ENCODE results near the gene RANBP3. TPM values are rescaled to one million over a fixed set of nuclear protein-coding genes. Genes with fewer than 3 reads are reported as not detected.
"Not testable (repeated sequence)": the region's sequence is repeated elsewhere in the genome, so short reads cannot be mapped to it uniquely, and the experiment has no call there.

Gene RANBP3
- total RNA-seq, 1 experiment from 2014 or later = 89.7 TPM

GRCh38 chr19:5883157-5883873 is 94.6 kb downstream of the RANBP3 start:
- not testable (repeated sequence) for DNase-seq (ENCODE audit: low spot score)

- DNase-seq (ENCODE audit: low spot score) = no peak
Measured at GRCh38 chr19:5882421-5882968, 95.4 kb downstream of the RANBP3 start.

GRCh38 chr19:5881543-5882299 is 96.2 kb downstream of the RANBP3 start:
- no peak for DNase-seq (ENCODE audit: low spot score)

- DNase-seq (ENCODE audit: low spot score) = peak; percentile 67
Measured at GRCh38 chr19:5880604-5881078, 97.3 kb downstream of the RANBP3 start.

GRCh38 chr19:5880196-5880595 is 97.7 kb downstream of the RANBP3 start:
- no peak for DNase-seq (ENCODE audit: low spot score)

GRCh38 chr19:5877882-5878281 is 100.1 kb downstream of the RANBP3 start:
- no peak for DNase-seq (ENCODE audit: low spot score)

- no peak for DNase-seq (ENCODE audit: low spot score)
Measured at GRCh38 chr19:5877427-5877826, 100.5 kb downstream of the RANBP3 start.

GRCh38 chr19:5874496-5874895 is 103.4 kb downstream of the RANBP3 start:
- peak; percentile 78 for DNase-seq (ENCODE audit: low spot score)

- no peak for DNase-seq (ENCODE audit: low spot score)
Measured at GRCh38 chr19:5873617-5874199, 104.2 kb downstream of the RANBP3 start.

- no peak for DNase-seq (ENCODE audit: low spot score)
Measured at GRCh38 chr19:5870986-5871394, 107.0 kb downstream of the RANBP3 start.

GRCh38 chr19:5867201-5868136 is 110.5 kb downstream of the RANBP3 start:
- DNase-seq (ENCODE audit: low spot score) = no peak

Other genes starting within 250 kb of the RANBP3 start
- gene PRR22, start 193.4 kb downstream of the RANBP3 start, total RNA-seq (2014; rRNA removed; shearing (Covaris generic)) = 0.41 and 2.0 TPM in 2 replicates
- gene DUS3L, start 187.0 kb downstream of the RANBP3 start, total RNA-seq (2014; rRNA removed; shearing (Covaris generic)) = 56.0 and 76.7 TPM in 2 replicates
- gene NRTN, start 173.1 kb downstream of the RANBP3 start, total RNA-seq (2014; rRNA removed; shearing (Covaris generic)) = 1.4 TPM in 1 of 2 replicates, not detected in the other
- not detected in 2 replicates for gene FUT6, start 138.4 kb downstream of the RANBP3 start, total RNA-seq (2014; rRNA removed; shearing (Covaris generic))
- not detected in 2 replicates for gene FUT3, start 126.7 kb downstream of the RANBP3 start, total RNA-seq (2014; rRNA removed; shearing (Covaris generic))
- not detected in 2 replicates for gene FUT5, start 107.6 kb downstream of the RANBP3 start, total RNA-seq (2014; rRNA removed; shearing (Covaris generic))
- 208 and 242 TPM in 2 replicates for gene NDUFA11, start 74.3 kb downstream of the RANBP3 start, total RNA-seq (2014; rRNA removed; shearing (Covaris generic))
- 3.0 and 3.2 TPM in 2 replicates for gene VMAC, start 73.3 kb downstream of the RANBP3 start, total RNA-seq (2014; rRNA removed; shearing (Covaris generic))
- gene CAPS, start 63.9 kb downstream of the RANBP3 start, total RNA-seq (2014; rRNA removed; shearing (Covaris generic)) = 12.0 and 15.0 TPM in 2 replicates
- gene RFX2, start 132.4 kb upstream of the RANBP3 start, total RNA-seq (2014; rRNA removed; shearing (Covaris generic)) = 10.0 and 14.8 TPM in 2 replicates
- gene ACSBG2, start 157.5 kb upstream of the RANBP3 start, total RNA-seq (2014; rRNA removed; shearing (Covaris generic)) = 0.05 and 0.07 TPM in 2 replicates